Measurements from ENCODE around the gene GATB.

The GATB gene

GRCh38 chr4:151743128-151743854 lies 17.5 kb downstream of the GATB start:
- no peak for TF ChIP-seq ZBTB20 (tag by site-specific recombination; IDR thresholded peaks at IDR 0.05)
- no peak for TF ChIP-seq SP2 (tag by site-specific recombination; IDR thresholded peaks at IDR 0.05)
- no peak for TF ChIP-seq ZNF239 (tag by site-specific recombination; IDR thresholded peaks at IDR 0.05)
- no peak for TF ChIP-seq SCRT2 (tag by site-specific recombination; IDR thresholded peaks at IDR 0.05)
- TF ChIP-seq ZNF704 (tag by site-specific recombination; IDR thresholded peaks at IDR 0.05) = no peak
- no peak for TF ChIP-seq ZNF585B (tag by site-specific recombination; IDR thresholded peaks at IDR 0.05)
- TF ChIP-seq, protein P1, sequence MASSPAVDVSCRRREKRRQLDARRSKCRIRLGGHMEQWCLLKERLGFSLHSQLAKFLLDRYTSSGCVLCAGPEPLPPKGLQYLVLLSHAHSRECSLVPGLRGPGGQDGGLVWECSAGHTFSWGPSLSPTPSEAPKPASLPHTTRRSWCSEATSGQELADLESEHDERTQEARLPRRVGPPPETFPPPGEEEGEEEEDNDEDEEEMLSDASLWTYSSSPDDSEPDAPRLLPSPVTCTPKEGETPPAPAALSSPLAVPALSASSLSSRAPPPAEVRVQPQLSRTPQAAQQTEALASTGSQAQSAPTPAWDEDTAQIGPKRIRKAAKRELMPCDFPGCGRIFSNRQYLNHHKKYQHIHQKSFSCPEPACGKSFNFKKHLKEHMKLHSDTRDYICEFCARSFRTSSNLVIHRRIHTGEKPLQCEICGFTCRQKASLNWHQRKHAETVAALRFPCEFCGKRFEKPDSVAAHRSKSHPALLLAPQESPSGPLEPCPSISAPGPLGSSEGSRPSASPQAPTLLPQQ (tag by site-specific recombination; IDR thresholded peaks at IDR 0.05) = no peak
- no peak for TF ChIP-seq ZNF629 (tag by site-specific recombination; IDR thresholded peaks at IDR 0.05)
- no peak for TF ChIP-seq ZNF747 (tag by site-specific recombination; IDR thresholded peaks at IDR 0.05)
- no peak for TF ChIP-seq ZNF341 (tag by site-specific recombination; IDR thresholded peaks at IDR 0.05; ENCODE audit: low read depth)
- Histone ChIP-seq H3K27ac (ENCODE audit: extremely low read depth, low read depth, low read length) (no peak overlapping the region), H3K4me1 (ENCODE audit: control insufficient read depth, insufficient read depth, low read length) (no peaks in the 10 kb centered on the region; the same call in 1 of the 2 replicates), H3K36me3 (ENCODE audit: control insufficient read depth in 2 of 2, insufficient read depth in 1 of 2, low read length in 2 of 2) (no peaks in the 10 kb centered on the region), H3K9me3 (ENCODE audit: control insufficient read depth, insufficient read depth, low read depth, low read length) (no peaks in the 10 kb centered on the region), H3K4me3 (ENCODE audit: low read depth, low read length) (no peak overlapping the region)
- ChIA-PET POLR2A (no interaction called here), CTCF (interaction anchor here (0.9 kb wide), 1 partner anchor 15 kb away, joined by 3 read pairs; no protein-coding TSS in a partner anchor)

GRCh38 chr4:151738720-151739517 lies 21.9 kb downstream of the GATB start:
- H3K4me1 ChIP-seq (ENCODE audit: control insufficient read depth, insufficient read depth, low read length) = no peaks in the 10 kb centered on the region
- no peaks in the 10 kb centered on the region for H3K36me3 ChIP-seq (ENCODE audit: control insufficient read depth in 2 of 2, insufficient read depth in 1 of 2, low read length in 2 of 2)
- H3K4me3 ChIP-seq (ENCODE audit: low read depth, low read length) = no peak overlapping the region
- POLR2A ChIA-PET = no interaction called here
- no peaks in the 10 kb centered on the region for H3K9me3 ChIP-seq (ENCODE audit: control insufficient read depth, insufficient read depth, low read depth, low read length)
- no peak overlapping the region for H3K27ac ChIP-seq (ENCODE audit: extremely low read depth, low read depth, low read length)
- CTCF ChIA-PET = no interaction called here
- no peak for TF ChIP-seq ZNF664 (tag by site-specific recombination; IDR thresholded peaks at IDR 0.05)
- TF ChIP-seq, protein P2, sequence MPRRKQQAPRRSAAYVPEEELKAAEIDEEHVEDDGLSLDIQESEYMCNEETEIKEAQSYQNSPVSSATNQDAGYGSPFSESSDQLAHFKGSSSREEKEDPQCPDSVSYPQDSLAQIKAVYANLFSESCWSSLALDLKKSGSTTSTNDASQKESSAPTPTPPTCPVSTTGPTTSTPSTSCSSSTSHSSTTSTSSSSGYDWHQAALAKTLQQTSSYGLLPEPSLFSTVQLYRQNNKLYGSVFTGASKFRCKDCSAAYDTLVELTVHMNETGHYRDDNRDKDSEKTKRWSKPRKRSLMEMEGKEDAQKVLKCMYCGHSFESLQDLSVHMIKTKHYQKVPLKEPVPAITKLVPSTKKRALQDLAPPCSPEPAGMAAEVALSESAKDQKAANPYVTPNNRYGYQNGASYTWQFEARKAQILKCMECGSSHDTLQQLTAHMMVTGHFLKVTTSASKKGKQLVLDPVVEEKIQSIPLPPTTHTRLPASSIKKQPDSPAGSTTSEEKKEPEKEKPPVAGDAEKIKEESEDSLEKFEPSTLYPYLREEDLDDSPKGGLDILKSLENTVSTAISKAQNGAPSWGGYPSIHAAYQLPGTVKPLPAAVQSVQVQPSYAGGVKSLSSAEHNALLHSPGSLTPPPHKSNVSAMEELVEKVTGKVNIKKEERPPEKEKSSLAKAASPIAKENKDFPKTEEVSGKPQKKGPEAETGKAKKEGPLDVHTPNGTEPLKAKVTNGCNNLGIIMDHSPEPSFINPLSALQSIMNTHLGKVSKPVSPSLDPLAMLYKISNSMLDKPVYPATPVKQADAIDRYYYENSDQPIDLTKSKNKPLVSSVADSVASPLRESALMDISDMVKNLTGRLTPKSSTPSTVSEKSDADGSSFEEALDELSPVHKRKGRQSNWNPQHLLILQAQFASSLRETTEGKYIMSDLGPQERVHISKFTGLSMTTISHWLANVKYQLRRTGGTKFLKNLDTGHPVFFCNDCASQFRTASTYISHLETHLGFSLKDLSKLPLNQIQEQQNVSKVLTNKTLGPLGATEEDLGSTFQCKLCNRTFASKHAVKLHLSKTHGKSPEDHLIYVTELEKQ (tag by site-specific recombination; IDR thresholded peaks at IDR 0.05; ENCODE audit: borderline replicate concordance) = no peak
- no peak for TF ChIP-seq ZNF544 (tag by site-specific recombination; IDR thresholded peaks at IDR 0.05)
- no peak for TF ChIP-seq ZNF416 (tag by site-specific recombination; IDR thresholded peaks at IDR 0.05)
- no peak for TF ChIP-seq ZBTB20 (tag by site-specific recombination; IDR thresholded peaks at IDR 0.05)
- TF ChIP-seq ZNF513 (tag by site-specific recombination; IDR thresholded peaks at IDR 0.05) = no peak
- no peak for TF ChIP-seq ZNF169 (tag by site-specific recombination; IDR thresholded peaks at IDR 0.05)
- no peak for TF ChIP-seq ZNF792 (tag by site-specific recombination; IDR thresholded peaks at IDR 0.05)
- no peak for TF ChIP-seq HOXC10 (CRISPR knock-in tag; IDR thresholded peaks at IDR 0.05)
- TF ChIP-seq, protein P3, sequence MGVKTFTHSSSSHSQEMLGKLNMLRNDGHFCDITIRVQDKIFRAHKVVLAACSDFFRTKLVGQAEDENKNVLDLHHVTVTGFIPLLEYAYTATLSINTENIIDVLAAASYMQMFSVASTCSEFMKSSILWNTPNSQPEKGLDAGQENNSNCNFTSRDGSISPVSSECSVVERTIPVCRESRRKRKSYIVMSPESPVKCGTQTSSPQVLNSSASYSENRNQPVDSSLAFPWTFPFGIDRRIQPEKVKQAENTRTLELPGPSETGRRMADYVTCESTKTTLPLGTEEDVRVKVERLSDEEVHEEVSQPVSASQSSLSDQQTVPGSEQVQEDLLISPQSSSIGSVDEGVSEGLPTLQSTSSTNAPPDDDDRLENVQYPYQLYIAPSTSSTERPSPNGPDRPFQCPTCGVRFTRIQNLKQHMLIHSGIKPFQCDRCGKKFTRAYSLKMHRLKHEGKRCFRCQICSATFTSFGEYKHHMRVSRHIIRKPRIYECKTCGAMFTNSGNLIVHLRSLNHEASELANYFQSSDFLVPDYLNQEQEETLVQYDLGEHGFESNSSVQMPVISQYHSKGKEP (tag by site-specific recombination; IDR thresholded peaks at IDR 0.05) = no peak
- no peak for TF ChIP-seq ZNF768 (tag by site-specific recombination; IDR thresholded peaks at IDR 0.05)
- no peak for TF ChIP-seq ZNF747 (tag by site-specific recombination; IDR thresholded peaks at IDR 0.05)
- TF ChIP-seq ZNF214 (tag by site-specific recombination; IDR thresholded peaks at IDR 0.05; ENCODE audit: borderline replicate concordance) = no peak
- TF ChIP-seq ZNF560 (tag by site-specific recombination; IDR thresholded peaks at IDR 0.05; ENCODE audit: borderline replicate concordance) = no peak
- TF ChIP-seq, protein P4, sequence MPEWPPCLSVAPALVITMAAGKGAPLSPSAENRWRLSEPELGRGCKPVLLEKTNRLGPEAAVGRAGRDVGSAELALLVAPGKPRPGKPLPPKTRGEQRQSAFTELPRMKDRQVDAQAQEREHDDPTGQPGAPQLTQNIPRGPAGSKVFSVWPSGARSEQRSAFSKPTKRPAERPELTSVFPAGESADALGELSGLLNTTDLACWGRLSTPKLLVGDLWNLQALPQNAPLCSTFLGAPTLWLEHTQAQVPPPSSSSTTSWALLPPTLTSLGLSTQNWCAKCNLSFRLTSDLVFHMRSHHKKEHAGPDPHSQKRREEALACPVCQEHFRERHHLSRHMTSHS (tag by site-specific recombination; IDR thresholded peaks at IDR 0.05) = no peak
- no peak for TF ChIP-seq ZNF366 (tag by site-specific recombination; conservative IDR thresholded peaks at IDR 0.05)

Measured in HEK293 (cell line).